ENCODE data around the gene CCDC88B. TPM values are rescaled to one million over a fixed set of nuclear protein-coding genes. Genes with fewer than 3 reads are reported as not detected.

The CCDC88B gene
- total and polyA plus RNA-seq, 9 of the 15 experiments (the other 6 are each of a cell fraction or from before 2014, with no cell fraction given) = 0.13 to 18.1 (median 7.9) TPM

GRCh38 chr11:64303109-64304031, 36.6 kb upstream of the CCDC88B start (continued):
- TF ChIP-seq RERE (CRISPR knock-in tag; IDR thresholded peaks at IDR 0.05; ENCODE audit: borderline replicate concordance) (0 out of 2 replicates have a peak, but pooled peaks have one; percentile 68), C11orf30 (IDR thresholded peaks at IDR 0.05; ENCODE audit: low read depth) (no peak), U2AF1 (optimal IDR thresholded peaks at IDR 0.05; ENCODE audit: low read depth, low read length) (no peak), PKNOX1 (IDR thresholded peaks at IDR 0.05) (peak; percentile 9; the same call in 1 of the 2 replicates), KLF6 (CRISPR knock-in tag; IDR thresholded peaks at IDR 0.05; ENCODE audit: borderline replicate concordance) (no peak)
